CD4-positive, alpha-beta T cell treated with Interleukin-15 for 4 hours (primary cell): ENCODE results near the gene SIGLEC9.
A peak's percentile ranks its signal among the peaks of the same experiment; 100 is the strongest.
"Not testable (repeated sequence)": the region's sequence is repeated elsewhere in the genome, so short reads cannot be mapped to it uniquely, and the experiment has no call there.

Source experiments
- DNase-seq: peaks from one replicate; pipeline ENCODE4 v3.0.0-alpha.2; 2020; ENCODE audit warnings: low spot score

Gene SIGLEC9

DNA sequence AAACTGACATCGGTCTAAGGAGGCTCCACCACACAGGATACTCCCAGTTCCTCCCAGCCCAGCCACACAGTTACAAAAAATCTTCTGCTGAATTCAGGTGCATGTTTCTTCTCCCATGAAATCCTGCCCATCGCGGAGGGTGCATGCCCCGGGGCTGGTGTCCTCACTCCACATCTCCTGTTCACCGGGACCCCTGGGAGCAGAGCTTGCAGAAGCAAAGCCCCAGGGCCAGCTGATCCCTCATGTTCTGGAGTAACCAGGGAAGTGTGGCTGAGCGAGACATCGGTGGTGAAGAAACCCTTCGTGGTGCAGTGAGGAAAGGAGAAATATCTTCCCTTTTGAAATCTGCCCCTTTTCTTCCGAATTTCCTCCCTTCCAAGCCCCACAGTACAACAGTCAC is 904 bp upstream of the SIGLEC9 start:
- no peak for DNase-seq

GRCh38 chr19:51124216-51124615 is 490 bp upstream of the SIGLEC9 start:
- DNase-seq, result no peak

DNA sequence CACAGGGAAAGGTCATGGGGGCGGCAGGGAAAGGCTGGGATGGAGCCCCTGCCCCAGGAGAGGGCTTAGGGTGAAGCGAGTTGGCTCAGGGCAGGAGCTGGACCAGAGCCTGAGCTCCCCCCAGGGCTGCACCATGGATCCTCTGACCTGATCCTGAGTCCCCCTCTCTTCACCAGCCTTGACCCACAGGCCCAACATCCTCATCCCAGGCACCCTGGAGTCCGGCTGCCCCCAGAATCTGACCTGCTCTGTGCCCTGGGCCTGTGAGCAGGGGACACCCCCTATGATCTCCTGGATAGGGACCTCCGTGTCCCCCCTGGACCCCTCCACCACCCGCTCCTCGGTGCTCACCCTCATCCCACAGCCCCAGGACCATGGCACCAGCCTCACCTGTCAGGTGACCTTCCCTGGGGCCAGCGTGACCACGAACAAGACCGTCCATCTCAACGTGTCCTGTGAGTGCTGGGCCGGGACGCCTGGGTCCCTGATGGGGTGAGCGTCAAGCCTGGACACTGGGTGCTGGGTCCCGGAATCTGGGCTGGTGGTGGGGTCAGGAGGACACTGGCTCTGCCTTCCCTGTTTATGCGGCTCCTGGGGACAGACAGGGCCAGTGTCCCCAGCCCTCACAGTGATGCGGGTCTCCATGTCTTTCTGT is 842 bp downstream of the SIGLEC9 start:
- DNase-seq, result no peak

- DNase-seq, result no peak
Observed at GRCh38 chr19:51127032-51127431, 2.3 kb downstream of the SIGLEC9 start.

GRCh38 chr19:51127755-51128154 is 3.0 kb downstream of the SIGLEC9 start:
- DNase-seq, result peak; percentile 31

DNA sequence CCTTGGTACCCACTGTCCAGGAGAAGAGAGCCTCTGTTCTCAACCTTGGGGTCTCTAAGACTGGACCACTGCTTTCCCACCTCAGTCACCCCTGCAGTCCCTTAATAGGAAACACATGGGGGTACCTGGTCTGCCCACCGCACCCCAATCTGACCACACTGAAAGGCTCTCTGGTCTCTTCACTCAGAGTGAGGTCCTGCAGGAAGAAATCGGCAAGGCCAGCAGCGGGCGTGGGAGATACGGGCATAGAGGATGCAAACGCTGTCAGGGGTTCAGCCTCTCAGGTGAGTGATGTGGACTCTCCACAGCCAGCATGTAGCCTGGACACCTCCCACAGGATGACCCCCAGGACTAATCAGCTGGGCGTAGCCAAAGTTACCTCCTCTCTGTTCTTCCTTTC is 3.5 kb downstream of the SIGLEC9 start:
- no peak for DNase-seq

DNA sequence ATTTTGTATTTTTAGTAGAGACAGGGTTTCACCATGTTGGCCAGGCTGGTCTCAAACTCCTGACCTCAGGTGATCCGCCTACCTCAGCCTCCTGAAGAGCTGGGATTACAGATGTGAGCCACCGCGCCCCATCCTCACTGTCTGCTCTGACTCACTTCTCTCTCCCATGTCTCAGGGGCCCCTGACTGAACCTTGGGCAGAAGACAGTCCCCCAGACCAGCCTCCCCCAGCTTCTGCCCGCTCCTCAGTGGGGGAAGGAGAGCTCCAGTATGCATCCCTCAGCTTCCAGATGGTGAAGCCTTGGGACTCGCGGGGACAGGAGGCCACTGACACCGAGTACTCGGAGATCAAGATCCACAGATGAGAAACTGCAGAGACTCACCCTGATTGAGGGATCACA is 5.0 kb downstream of the SIGLEC9 start:
- no peak for DNase-seq

GRCh38 chr19:51131780-51132680 is 7.3 kb downstream of the SIGLEC9 start:
- DNase-seq, result peak; percentile 44

DNA sequence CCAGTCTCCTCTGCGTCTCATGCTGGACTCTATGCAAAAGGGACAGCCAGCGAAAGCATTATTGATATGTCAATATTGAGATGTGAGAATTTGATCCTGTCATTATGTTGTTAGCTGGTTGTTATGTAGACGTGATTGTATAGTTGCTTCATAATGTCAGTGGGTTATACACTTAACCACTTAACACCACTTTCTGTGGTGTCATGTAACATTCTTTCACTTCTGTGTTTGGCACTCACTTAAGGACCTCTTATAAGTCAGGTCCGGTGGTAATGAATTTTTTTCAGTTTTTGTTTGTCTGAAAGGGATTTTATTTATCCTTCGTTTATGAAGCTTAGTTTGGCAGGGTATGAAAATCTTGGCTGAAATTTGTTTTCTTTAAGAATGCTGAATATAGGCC is 10.3 kb downstream of the SIGLEC9 start:
- no peak for DNase-seq

DNA sequence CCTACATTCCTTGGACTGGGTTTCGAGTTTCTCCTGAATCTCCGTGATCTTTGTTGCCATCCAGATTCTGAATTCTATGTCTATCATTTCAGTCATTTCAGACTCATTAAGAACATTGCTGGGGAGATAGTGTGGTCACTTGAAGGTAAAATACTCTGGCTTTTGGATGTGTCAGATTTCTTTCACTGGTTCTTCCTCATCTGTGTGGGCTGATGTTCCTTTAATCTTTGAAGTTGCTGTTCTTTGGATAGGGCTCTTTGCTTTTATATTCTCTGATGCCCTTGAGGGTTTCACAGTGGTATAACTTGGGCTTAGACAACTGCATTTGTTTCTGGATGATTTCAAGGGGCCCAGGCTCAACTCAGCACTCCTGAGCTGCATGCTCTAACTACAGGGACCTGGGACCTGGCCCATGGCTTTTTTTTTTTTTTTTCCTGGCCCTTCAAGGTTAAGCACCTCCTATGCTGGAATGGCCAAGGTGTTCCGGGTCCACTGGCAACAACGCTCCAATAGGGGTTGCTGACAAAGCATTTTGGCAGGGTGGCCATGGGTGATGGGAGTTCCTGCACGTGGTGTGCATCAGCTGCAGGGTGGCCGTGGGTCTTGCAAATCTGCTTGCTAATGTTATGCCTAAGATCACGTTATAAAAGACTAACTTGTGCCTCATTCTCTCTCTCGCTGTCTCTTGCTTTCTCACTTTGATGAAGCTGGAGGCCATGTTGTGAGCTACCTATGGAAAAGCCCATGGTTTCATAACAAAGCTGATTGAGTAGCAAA is 11.5 kb downstream of the SIGLEC9 start:
- no peak for DNase-seq

DNA sequence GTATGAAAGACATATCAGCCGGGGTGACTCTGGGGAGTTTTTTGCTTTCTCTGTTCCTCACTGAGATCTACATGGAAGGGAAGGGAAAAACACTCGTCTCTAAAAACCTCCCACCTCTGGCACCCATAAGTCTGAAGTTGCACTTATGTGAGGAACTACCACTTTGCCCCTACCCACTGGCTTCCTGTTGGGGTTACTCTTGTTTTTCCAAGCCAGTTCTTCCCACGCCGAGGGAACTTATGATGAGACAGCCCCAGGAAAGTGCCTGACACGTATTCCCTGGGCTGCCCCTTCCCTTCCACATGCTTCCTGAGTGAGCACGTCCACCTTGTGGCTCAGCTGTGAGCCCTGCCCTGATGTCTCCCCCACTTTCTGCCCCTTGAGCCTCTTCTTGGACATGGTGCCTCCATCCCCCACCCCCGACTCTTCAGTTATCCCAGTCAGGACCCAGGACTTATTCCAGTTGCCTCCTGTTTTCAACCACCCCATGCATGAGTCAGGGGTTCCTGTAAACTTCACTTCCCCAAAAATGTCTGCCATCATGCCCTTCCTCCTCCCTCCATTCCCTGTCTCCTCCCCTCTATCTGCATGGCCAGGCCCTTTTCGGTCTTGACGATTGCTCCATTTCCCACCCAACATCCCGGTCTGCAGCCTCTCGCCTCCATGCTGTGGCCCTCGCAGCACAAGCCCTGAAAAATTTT is 12.3 kb downstream of the SIGLEC9 start:
- no peak for DNase-seq

- DNase-seq, result no peak
Observed at GRCh38 chr19:51137792-51138425, 13.2 kb downstream of the SIGLEC9 start.

DNA sequence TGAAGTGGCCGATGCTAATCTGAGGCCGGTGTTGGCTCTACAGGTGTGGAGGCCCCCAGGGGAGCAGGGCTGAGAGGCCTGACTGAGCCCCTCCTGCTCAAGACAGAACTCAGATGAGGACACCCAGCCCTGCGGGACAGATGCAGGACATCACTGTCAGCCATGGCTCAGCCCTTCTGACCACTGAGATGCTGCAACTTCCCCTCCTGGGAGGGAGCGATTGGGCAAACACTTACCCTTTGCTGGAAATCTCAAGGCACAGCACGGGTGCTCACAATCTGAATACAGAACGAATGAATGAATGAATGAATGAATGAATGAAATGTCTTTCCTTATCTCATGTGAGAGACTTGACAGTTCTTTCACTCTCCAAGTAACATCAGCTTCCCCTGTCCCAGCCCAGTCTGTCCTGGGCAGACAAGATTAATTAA is 13.9 kb downstream of the SIGLEC9 start:
- no peak for DNase-seq

DNA sequence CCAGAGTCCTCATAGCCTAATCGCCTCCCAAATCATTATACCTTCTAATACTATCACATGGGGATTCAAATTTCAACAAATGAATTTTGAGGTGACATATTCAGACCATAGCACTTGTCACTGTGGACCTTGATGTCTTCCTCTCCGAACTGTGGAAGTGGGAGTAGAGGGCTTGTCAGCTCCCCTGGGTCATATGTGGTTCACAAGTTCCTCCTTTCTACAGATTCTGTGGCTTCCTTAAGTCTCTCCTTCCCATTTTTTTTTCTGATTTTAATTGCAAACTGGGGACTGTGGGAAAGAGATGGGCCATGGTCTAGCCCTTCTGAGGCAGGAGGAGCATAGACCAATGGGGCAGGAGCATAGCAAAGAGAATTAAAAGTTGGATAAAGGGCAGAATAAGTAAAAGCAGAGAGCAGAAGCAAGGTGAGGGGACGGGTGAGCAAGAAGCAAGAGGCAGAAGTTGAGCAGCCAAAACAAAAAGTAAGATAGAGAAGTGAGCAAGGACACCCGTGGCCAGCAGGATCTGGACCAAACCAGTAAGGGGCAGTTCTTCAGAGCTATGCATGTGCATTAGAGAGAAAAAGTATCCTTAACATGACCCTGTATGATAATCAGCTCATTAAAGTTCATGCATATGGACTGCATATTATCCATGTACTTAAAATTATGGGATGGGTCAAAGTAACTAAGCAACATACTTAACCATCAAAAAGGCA is 14.8 kb downstream of the SIGLEC9 start:
- no peak for DNase-seq

- DNase-seq, result no peak
Observed at GRCh38 chr19:51140441-51140840, 15.7 kb downstream of the SIGLEC9 start.

GRCh38 chr19:51141181-51141580 is 16.5 kb downstream of the SIGLEC9 start:
- DNase-seq, result no peak

- no peak for DNase-seq
Observed at GRCh38 chr19:51142119-51142518, 17.4 kb downstream of the SIGLEC9 start, which contains the start of gene SIGLEC7. SIGLEC7 (plus strand) TSS chr19:51142301; CDS start chr19:51142370, 69 bp downstream.

GRCh38 chr19:51142809-51143475 is 18.2 kb downstream of the SIGLEC9 start:
- not testable (repeated sequence) for DNase-seq

DNA sequence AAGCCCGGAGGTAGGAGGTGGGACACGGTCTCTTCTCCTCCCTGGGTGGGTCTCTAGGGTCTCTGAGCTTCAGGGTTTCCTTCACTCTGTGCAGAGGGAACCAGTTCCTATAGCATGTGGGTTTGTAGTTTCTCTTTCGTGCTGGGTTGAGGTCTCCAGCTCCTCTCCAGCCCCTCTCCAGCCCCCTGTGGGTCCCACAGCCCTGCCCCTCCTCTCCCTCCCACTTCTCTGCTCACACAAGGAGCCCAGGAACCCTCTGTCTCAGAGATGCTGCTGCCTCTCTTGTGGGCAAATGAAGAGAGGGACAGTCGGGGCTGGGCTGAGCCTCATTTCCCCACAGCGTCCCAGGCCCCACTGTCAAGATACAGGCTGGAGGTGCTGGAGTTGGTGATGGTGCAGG is 18.8 kb downstream of the SIGLEC9 start:
- DNase-seq, result no peak

DNA sequence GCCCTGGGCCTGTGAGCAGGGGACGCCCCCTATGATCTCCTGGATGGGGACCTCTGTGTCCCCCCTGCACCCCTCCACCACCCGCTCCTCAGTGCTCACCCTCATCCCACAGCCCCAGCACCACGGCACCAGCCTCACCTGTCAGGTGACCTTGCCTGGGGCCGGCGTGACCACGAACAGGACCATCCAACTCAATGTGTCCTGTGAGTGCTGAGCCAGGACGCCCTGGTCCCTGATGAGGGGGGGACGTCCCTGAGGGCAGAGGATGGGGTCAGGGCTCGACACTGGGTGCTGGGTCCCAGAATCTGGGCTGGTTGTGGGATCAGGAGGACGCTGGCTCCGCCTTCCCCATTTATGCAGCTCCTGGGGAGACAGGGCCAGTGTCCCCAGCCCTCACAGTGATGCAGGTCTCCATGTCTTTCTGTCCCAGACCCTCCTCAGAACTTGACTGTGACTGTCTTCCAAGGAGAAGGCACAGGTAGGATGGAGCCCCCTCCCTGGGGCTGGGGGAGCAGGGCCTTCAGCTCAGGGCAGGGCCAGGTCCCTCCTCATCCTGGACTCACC is 19.9 kb downstream of the SIGLEC9 start:
- no peak for DNase-seq
